ENCODE data around the gene SLC48A1.

DNA sequence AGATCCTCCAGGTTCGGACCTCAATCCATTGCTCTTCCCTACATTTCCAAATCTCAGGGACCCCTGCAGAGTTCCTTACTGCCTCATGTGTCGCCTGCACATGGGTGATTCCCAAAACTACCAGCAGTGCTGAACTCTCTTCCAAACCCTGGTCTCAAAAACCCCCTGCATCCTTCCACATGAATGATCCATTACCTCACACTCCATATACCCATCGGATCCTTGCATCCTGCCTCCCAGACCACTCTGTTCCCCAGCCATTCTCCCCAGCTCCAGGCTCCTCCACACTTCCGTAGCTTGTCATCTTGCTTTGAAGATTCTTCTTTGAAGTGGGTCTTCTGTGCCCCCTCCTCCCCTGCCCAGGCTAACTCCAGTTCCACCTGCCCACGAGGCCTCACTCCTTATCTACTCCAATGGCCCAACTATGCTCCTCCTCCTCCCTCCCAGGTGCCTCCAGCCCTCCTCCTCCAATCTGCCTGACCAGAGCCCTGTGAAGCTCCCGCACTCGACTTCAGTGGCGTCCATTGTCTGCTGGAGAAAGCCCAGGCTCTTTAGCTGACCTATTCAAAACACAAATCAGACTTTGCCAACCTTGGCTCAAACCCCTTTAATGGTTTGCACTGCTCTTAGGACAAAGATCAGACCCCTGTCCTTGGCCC is 28.1 kb upstream of the SLC48A1 start:
- TF ChIP-seq, protein P1, sequence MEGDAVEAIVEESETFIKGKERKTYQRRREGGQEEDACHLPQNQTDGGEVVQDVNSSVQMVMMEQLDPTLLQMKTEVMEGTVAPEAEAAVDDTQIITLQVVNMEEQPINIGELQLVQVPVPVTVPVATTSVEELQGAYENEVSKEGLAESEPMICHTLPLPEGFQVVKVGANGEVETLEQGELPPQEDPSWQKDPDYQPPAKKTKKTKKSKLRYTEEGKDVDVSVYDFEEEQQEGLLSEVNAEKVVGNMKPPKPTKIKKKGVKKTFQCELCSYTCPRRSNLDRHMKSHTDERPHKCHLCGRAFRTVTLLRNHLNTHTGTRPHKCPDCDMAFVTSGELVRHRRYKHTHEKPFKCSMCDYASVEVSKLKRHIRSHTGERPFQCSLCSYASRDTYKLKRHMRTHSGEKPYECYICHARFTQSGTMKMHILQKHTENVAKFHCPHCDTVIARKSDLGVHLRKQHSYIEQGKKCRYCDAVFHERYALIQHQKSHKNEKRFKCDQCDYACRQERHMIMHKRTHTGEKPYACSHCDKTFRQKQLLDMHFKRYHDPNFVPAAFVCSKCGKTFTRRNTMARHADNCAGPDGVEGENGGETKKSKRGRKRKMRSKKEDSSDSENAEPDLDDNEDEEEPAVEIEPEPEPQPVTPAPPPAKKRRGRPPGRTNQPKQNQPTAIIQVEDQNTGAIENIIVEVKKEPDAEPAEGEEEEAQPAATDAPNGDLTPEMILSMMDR (IDR thresholded peaks at IDR 0.05; ENCODE audit: low read length) = no peak
- no peak for TF ChIP-seq EZH2 (IDR thresholded peaks at IDR 0.05; ENCODE audit: borderline replicate concordance, low read length)

All from OCI-LY1 (cell line).